Endodermal cell (in vitro differentiated cells): ENCODE data around the gene IL22. TPM values are rescaled to one million over a fixed set of nuclear protein-coding genes. Genes with fewer than 3 reads are reported as not detected.

Experiments used
- DNase-seq: peaks from one replicate; pipeline ENCODE4 v3.0.0-alpha.2; 2017
- H3K27ac ChIP-seq: 2 replicates; pipeline ENCODE4 v1.5.1; 2013; ENCODE audit warnings: mild to moderate bottlenecking, low read depth, low read length, moderate library complexity
- H3K27me3 ChIP-seq: 2 replicates; pipeline ENCODE4 v1.6.1; 2013; ENCODE audit warnings: mild to moderate bottlenecking, low read length, moderate library complexity; ENCODE audit not compliant: insufficient read depth, control insufficient read depth, poor library complexity, severe bottlenecking
- H3K36me3 ChIP-seq: 2 replicates; pipeline ENCODE4 v1.7.0; 2013; ENCODE audit warnings: mild to moderate bottlenecking, low read length, moderate library complexity; ENCODE audit not compliant: control insufficient read depth, insufficient read depth
- H3K4me1 ChIP-seq: one replicate; pipeline ENCODE4 v1.7.0; 2013; ENCODE audit warnings: low read length; ENCODE audit not compliant: control insufficient read depth, insufficient read depth
- H3K4me3 ChIP-seq: 2 replicates; pipeline ENCODE4 v1.5.1; 2013; ENCODE audit warnings: mild to moderate bottlenecking, low read length, moderate library complexity
- H3K9ac ChIP-seq: 2 replicates; pipeline ENCODE4 v1.6.1; 2013; ENCODE audit warnings: mild to moderate bottlenecking, low read length, moderate library complexity; ENCODE audit not compliant: poor library complexity, severe bottlenecking; ENCODE audit errors: extremely low read depth
- H3K9me3 ChIP-seq: 2 replicates; pipeline ENCODE4 v1.6.1; 2013; ENCODE audit warnings: mild to moderate bottlenecking, low read length, moderate library complexity; ENCODE audit not compliant: control insufficient read depth
- H3K27ac Mint-ChIP-seq: 2 replicates; pipeline ENCODE4 v1.8.0; 2020; ENCODE audit warnings: mixed read lengths
- H3K27me3 Mint-ChIP-seq: 2 replicates; pipeline ENCODE4 v1.8.0; 2021; ENCODE audit warnings: mild to moderate bottlenecking, mixed read lengths; ENCODE audit not compliant: insufficient read depth
- H3K36me3 Mint-ChIP-seq: 2 replicates; pipeline ENCODE4 v1.8.0; 2020; ENCODE audit warnings: low read depth, mixed read lengths
- H3K4me1 Mint-ChIP-seq: 2 replicates; pipeline ENCODE4 v1.8.0; 2020; ENCODE audit warnings: mixed read lengths
- H3K4me3 Mint-ChIP-seq: 2 replicates; pipeline ENCODE4 v1.8.0; 2020; ENCODE audit warnings: mild to moderate bottlenecking, moderate library complexity, mixed read lengths
- H3K9me3 Mint-ChIP-seq: 2 replicates; pipeline ENCODE4 v1.8.0; 2020; ENCODE audit warnings: mild to moderate bottlenecking, mixed read lengths
- WGBS, 2 experiments: methylation state at CpG; one replicate each; pipeline versions ENCODE4 v1.1.5 to v1.1.7; 2013; ENCODE audit warnings: missing lambda C conversion rate in 2 of 2, mixed read lengths in 1 of 2; ENCODE audit not compliant: insufficient coverage in 1 of 2, insufficient read length in 1 of 2; 5-methylcytosine and 5-hydroxymethylcytosine counted together
- total RNA-seq, 2 donors: library from RNA; stranded (reverse); fragmentation: NEBNext Ultra II Directional in 1 of 2; extraction: Animal tissue kit (Norgen Biotek cat#: 25700) in 1 of 2; gene quantifications; 2 replicates in 1 of 2; 3 replicates in 1 of 2; pipeline ENCODE4 v1.2.1, GENCODE V29; 2021
- TF ChIP-seq, protein P1 (sequence below): fragments of 200-600 bp; sonication (generic); conservative IDR thresholded peaks from 2 replicates; pipeline ENCODE4 v1.5.0; 2021; ENCODE audit warnings: antibody characterized with exemption, mild to moderate bottlenecking

IL22 gene
- total RNA-seq, 2 donors from 2014 or later = not detected

DNA sequence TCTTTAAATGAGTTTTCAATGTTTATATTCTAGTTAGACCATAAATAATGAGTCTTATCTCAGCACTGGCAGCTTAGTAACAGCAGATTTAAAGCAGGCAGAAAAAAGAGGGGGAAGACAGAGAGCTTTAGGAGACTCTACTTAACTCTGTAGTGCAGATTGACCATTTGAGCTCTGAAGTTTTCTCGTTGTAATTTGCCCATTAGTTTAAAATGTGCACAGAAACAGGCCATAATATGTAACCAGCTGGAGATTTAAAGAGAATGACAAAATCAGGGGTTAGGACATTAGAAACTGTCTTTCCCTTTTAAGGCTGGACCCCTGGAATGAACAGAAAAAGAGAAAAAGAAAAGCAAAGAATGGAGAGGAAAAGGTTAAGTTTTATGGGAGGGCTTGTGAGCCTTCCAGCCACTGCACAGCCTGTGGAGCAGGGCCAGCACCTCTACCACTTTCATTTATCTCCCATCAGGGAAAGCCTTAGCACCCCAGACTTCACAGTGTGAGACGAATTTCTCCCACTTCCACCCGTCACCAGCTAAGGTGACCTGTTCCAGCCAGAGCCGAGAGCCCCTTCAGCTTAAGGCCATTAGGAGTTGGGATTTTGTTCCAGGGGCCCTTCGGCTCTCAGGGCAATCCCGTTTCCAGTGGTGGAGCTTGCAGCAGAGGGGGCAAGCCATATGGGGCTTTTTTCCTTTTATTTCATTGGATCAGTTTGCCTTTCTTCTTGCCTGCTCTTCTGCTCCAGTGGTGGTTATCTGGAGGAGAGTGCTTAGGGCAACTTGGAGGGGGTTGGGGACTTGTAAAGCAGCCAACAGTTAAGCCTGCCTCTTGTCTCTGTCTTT is 8.0 kb downstream of the IL22 start:
- Histone ChIP-seq H3K4me3 (peak overlapping the region; percentile 44), H3K9ac (no peak overlapping the region), H3K27me3 (no peaks in the 10 kb centered on the region), H3K4me1 (peaks cover 3% of the 10 kb centered on the region), H3K27ac (no peak overlapping the region), H3K9me3 (peaks cover 14% of the 10 kb centered on the region), H3K36me3 (no peaks in the 10 kb centered on the region)
- H3K4me3 Mint-ChIP-seq = no peak overlapping the region
- no peaks in the 10 kb centered on the region for H3K36me3 Mint-ChIP-seq
- peaks cover 19% of the 10 kb centered on the region for H3K4me1 Mint-ChIP-seq
- H3K27ac Mint-ChIP-seq = no peak overlapping the region
- H3K27me3 Mint-ChIP-seq = no peaks in the 10 kb centered on the region
- H3K9me3 Mint-ChIP-seq = peaks cover 16% of the 10 kb centered on the region
- no peak for DNase-seq
- WGBS, 2 experiments = 67 to 73% methylated on average over 3 to 6 of the region's 6 CpGs
- TF ChIP-seq, protein P1, sequence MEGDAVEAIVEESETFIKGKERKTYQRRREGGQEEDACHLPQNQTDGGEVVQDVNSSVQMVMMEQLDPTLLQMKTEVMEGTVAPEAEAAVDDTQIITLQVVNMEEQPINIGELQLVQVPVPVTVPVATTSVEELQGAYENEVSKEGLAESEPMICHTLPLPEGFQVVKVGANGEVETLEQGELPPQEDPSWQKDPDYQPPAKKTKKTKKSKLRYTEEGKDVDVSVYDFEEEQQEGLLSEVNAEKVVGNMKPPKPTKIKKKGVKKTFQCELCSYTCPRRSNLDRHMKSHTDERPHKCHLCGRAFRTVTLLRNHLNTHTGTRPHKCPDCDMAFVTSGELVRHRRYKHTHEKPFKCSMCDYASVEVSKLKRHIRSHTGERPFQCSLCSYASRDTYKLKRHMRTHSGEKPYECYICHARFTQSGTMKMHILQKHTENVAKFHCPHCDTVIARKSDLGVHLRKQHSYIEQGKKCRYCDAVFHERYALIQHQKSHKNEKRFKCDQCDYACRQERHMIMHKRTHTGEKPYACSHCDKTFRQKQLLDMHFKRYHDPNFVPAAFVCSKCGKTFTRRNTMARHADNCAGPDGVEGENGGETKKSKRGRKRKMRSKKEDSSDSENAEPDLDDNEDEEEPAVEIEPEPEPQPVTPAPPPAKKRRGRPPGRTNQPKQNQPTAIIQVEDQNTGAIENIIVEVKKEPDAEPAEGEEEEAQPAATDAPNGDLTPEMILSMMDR = no peak

DNA sequence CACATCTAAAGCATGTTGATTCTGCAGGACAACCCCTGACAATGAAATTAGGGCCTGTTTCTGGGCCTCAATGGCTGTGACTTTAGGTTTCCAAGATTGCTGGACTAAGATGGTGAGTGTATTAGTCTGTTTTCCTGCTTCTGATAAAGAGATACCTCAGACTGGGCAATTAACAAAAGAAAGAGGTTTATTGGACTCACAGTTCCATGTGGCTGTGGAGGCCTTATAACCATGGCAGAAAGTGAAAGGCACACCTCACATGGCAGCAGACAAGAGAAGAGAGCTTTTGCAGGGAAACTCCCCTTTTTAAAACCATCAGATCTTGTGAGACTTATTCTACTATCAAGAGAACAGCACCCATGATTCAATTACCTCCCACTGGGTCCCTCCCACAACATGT is 10.6 kb downstream of the IL22 start:
- no peak for DNase-seq
- Histone ChIP-seq H3K4me3 (no peak overlapping the region), H3K27ac (no peak overlapping the region), H3K9ac (no peak overlapping the region), H3K36me3 (no peaks in the 10 kb centered on the region), H3K9me3 (peaks cover 12% of the 10 kb centered on the region), H3K4me1 (peaks cover 3% of the 10 kb centered on the region), H3K27me3 (no peaks in the 10 kb centered on the region)
- H3K4me1 Mint-ChIP-seq = peaks cover 19% of the 10 kb centered on the region
- TF ChIP-seq, protein P1 = no peak
- no peaks in the 10 kb centered on the region for H3K27me3 Mint-ChIP-seq
- H3K27ac Mint-ChIP-seq = no peak overlapping the region
- H3K4me3 Mint-ChIP-seq = no peak overlapping the region
- no peaks in the 10 kb centered on the region for H3K36me3 Mint-ChIP-seq
- H3K9me3 Mint-ChIP-seq = peaks cover 16% of the 10 kb centered on the region

DNA sequence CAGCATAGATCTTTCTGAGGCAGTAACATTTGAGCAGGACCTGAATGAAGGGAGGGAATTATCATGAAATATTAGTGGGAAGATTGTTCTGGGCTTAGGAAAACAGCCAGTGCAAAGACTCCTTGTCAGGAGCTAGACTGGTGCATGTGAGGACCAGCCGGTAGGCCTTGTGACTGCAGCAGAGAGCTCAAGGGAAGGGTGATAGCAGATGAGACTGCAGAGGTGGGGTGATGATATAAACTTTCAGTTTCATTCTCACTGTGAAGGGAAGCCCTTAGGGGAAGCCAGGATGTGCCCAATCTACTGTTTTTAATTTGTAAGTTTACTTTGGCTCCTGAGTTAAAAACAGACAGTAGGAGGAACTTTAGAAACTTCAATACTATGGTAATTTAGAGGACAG is 12.4 kb downstream of the IL22 start:
- no peak overlapping the region for H3K27ac ChIP-seq
- peaks cover 19% of the 10 kb centered on the region for H3K4me1 Mint-ChIP-seq
- TF ChIP-seq, protein P1 = no peak
- 95% methylated on average over 1 of the region's 1 CpG; no CpG with 5 or more reads in 1 of the 2 experiments for WGBS, 2 experiments
- H3K36me3 ChIP-seq = no peaks in the 10 kb centered on the region
- H3K9ac ChIP-seq = no peak overlapping the region
- no peaks in the 10 kb centered on the region for H3K9me3 ChIP-seq
- no peaks in the 10 kb centered on the region for H3K36me3 Mint-ChIP-seq
- H3K27ac Mint-ChIP-seq = no peak overlapping the region
- no peaks in the 10 kb centered on the region for H3K27me3 ChIP-seq
- DNase-seq = no peak
- no peak overlapping the region for H3K4me3 ChIP-seq
- H3K4me3 Mint-ChIP-seq = no peak overlapping the region
- no peaks in the 10 kb centered on the region for H3K9me3 Mint-ChIP-seq
- H3K4me1 ChIP-seq = peaks cover 2% of the 10 kb centered on the region
- H3K27me3 Mint-ChIP-seq = no peaks in the 10 kb centered on the region
